Measurements from ENCODE around the gene GALNTL6.
"Not testable (repeated sequence)": the region's sequence is repeated elsewhere in the genome, so short reads cannot be mapped to it uniquely, and the experiment has no call there.

Gene GALNTL6

GRCh38 chr4:172895699-172896098 is 1082.5 kb downstream of the GALNTL6 start:
- DNase-seq: no peak

GRCh38 chr4:172897046-172897445 is 1083.8 kb downstream of the GALNTL6 start:
- DNase-seq: no peak

- DNase-seq: no peak
Observed at GRCh38 chr4:172898715-172899114, 1085.5 kb downstream of the GALNTL6 start.

- no peak for DNase-seq
Observed at GRCh38 chr4:172899861-172900260, 1086.7 kb downstream of the GALNTL6 start.

- DNase-seq: no peak
Observed at GRCh38 chr4:172900900-172901299, 1087.7 kb downstream of the GALNTL6 start.

- DNase-seq: not testable (repeated sequence)
Observed at GRCh38 chr4:172912468-172912867, 1099.3 kb downstream of the GALNTL6 start.

GRCh38 chr4:172917403-172917802 is 1104.2 kb downstream of the GALNTL6 start:
- not testable (repeated sequence) for DNase-seq

- no peak for DNase-seq
Observed at GRCh38 chr4:172919269-172919668, 1106.1 kb downstream of the GALNTL6 start.

- no peak for DNase-seq
Observed at GRCh38 chr4:172927096-172927814, 1114.1 kb downstream of the GALNTL6 start.

- DNase-seq: no peak
Observed at GRCh38 chr4:172928347-172928746, 1115.1 kb downstream of the GALNTL6 start.

GRCh38 chr4:172938072-172938829 is 1125.0 kb downstream of the GALNTL6 start:
- DNase-seq: no peak

GRCh38 chr4:172938870-172939269 is 1125.7 kb downstream of the GALNTL6 start:
- no peak for DNase-seq

- no peak for DNase-seq
Observed at GRCh38 chr4:172942840-172943239, 1129.6 kb downstream of the GALNTL6 start.

GRCh38 chr4:172945611-172946010 is 1132.4 kb downstream of the GALNTL6 start:
- no peak for DNase-seq

- DNase-seq: no peak
Observed at GRCh38 chr4:172946503-172946902, 1133.3 kb downstream of the GALNTL6 start.

GRCh38 chr4:172947594-172947993 is 1134.4 kb downstream of the GALNTL6 start:
- DNase-seq: no peak

GRCh38 chr4:172950990-172951389 is 1137.8 kb downstream of the GALNTL6 start:
- DNase-seq: no peak

GRCh38 chr4:172951679-172952451 is 1138.7 kb downstream of the GALNTL6 start:
- no peak for DNase-seq

GRCh38 chr4:172953896-172954568 is 1140.8 kb downstream of the GALNTL6 start:
- no peak for DNase-seq

GRCh38 chr4:172956340-172956739 is 1143.1 kb downstream of the GALNTL6 start:
- DNase-seq: not testable (repeated sequence)

- no peak for DNase-seq
Observed at GRCh38 chr4:172957216-172957615, 1144.0 kb downstream of the GALNTL6 start.

- DNase-seq: peak; percentile 72
Observed at GRCh38 chr4:172962564-172963353, 1149.6 kb downstream of the GALNTL6 start.
